WTC11 (cell line): ENCODE measurements around the gene RASAL2. TPM values are rescaled to one million over a fixed set of nuclear protein-coding genes. Genes with fewer than 3 reads are reported as not detected.
A peak's percentile ranks its signal among the peaks of the same experiment; 100 is the strongest.

Experiments
- ATAC-seq: fragments of 200-7000 bp; cut with Tn5 transposase; 2 replicates; pipeline ENCODE4 v1.10.0; 2021; ENCODE audit warnings: mild to moderate bottlenecking, moderate library complexity
- CTCF ChIA-PET: fragments of 300-600 bp; sonication (Branson Sonifier 250); formaldehyde crosslinking; loops from one replicate; lab custom pipeline; 2021; ENCODE audit warnings: antibody characterized with exemption; lab: Charles Lee
- POLR2A ChIA-PET: fragments of 350-600 bp; sonication (Branson Sonifier 250); formaldehyde crosslinking; loops from one replicate; lab custom pipeline; 2021; ENCODE audit warnings: antibody characterized with exemption; lab: Charles Lee
- DNase-seq: peaks from one replicate; pipeline ENCODE4 v3.0.0; 2021; ENCODE audit warnings: low spot score
- H3K27ac Mint-ChIP-seq: 2 replicates; pipeline ENCODE4 v1.8.0; 2021; ENCODE audit warnings: mixed read lengths
- H3K27me3 Mint-ChIP-seq: 2 replicates; pipeline ENCODE4 v1.8.0; 2021; ENCODE audit warnings: low read depth, mild to moderate bottlenecking, moderate library complexity, mixed read lengths
- H3K36me3 Mint-ChIP-seq: 2 replicates; pipeline ENCODE4 v1.8.0; 2021; ENCODE audit warnings: mixed read lengths
- H3K4me1 Mint-ChIP-seq: 2 replicates; pipeline ENCODE4 v1.8.0; 2022; ENCODE audit warnings: mixed read lengths
- H3K4me3 Mint-ChIP-seq: 2 replicates; pipeline ENCODE4 v1.8.0; 2021; ENCODE audit warnings: mild to moderate bottlenecking, moderate library complexity, mixed read lengths
- H3K9me3 Mint-ChIP-seq: 2 replicates; pipeline ENCODE4 v1.8.0; 2021; ENCODE audit warnings: mixed read lengths
- ATF3 ChIP-seq: sonication (generic); formaldehyde crosslinking; conservative IDR thresholded peaks from 2 replicates; pipeline ENCODE4 v1.8.1; 2022; ENCODE audit warnings: mild to moderate bottlenecking, missing genetic modification reagents
- ATF6 ChIP-seq: sonication (generic); formaldehyde crosslinking; IDR thresholded peaks from 2 replicates; pipeline ENCODE4 v1.8.1; 2023; ENCODE audit warnings: mild to moderate bottlenecking, missing genetic modification reagents
- CDX4 ChIP-seq: fragments of 250-450 bp; sonication (Bioruptor Pico); IDR thresholded peaks from 2 replicates; pipeline ENCODE4 v1.9.0; 2021; ENCODE audit warnings: moderate library complexity, mild to moderate bottlenecking, inconsistent platforms, borderline replicate concordance
- CREB1 ChIP-seq: sonication (generic); formaldehyde crosslinking; IDR thresholded peaks from 2 replicates; pipeline ENCODE4 v1.8.0; 2023; ENCODE audit warnings: mild to moderate bottlenecking, missing genetic modification reagents
- EMX1 ChIP-seq: fragments of 250-450 bp; sonication (Bioruptor Pico); IDR thresholded peaks from 2 replicates; pipeline ENCODE4 v1.8.0; 2021; ENCODE audit warnings: mild to moderate bottlenecking
- ETV6 ChIP-seq: sonication (generic); formaldehyde crosslinking; IDR thresholded peaks from 2 replicates; pipeline ENCODE4 v1.8.1; 2022; ENCODE audit warnings: mild to moderate bottlenecking, missing genetic modification reagents
- FOXP4 ChIP-seq: sonication (generic); formaldehyde crosslinking; IDR thresholded peaks from 2 replicates; pipeline ENCODE4 v1.8.0; 2022; ENCODE audit warnings: mild to moderate bottlenecking, missing genetic modification reagents
- HMGA2 ChIP-seq: fragments of 250-450 bp; sonication (Bioruptor Pico); IDR thresholded peaks from 2 replicates; pipeline ENCODE4 v1.4.0; 2021; ENCODE audit warnings: mild to moderate bottlenecking, moderate library complexity
- HMGXB4 ChIP-seq: sonication (generic); formaldehyde crosslinking; IDR thresholded peaks from 2 replicates; pipeline ENCODE4 v1.8.1; 2023; ENCODE audit warnings: mild to moderate bottlenecking, moderate library complexity, missing genetic modification reagents
- JUN ChIP-seq: sonication (generic); formaldehyde crosslinking; IDR thresholded peaks from 2 replicates; pipeline ENCODE4 v1.8.0; 2023; ENCODE audit warnings: mild to moderate bottlenecking, missing genetic modification reagents
- MLX ChIP-seq: sonication (generic); formaldehyde crosslinking; IDR thresholded peaks from 2 replicates; pipeline ENCODE4 v1.8.1; 2023; ENCODE audit warnings: mild to moderate bottlenecking, missing genetic modification reagents, moderate library complexity
- MXD4 ChIP-seq: fragments of 250-450 bp; sonication (Bioruptor Pico); IDR thresholded peaks from 2 replicates; pipeline ENCODE4 v1.8.0; 2021; ENCODE audit warnings: mild to moderate bottlenecking, moderate library complexity, borderline replicate concordance
- NFYB ChIP-seq: sonication (generic); formaldehyde crosslinking; conservative IDR thresholded peaks from 2 replicates; pipeline ENCODE4 v1.8.0; 2022; ENCODE audit warnings: low read depth, missing genetic modification reagents
- NR1H2 ChIP-seq: sonication (generic); formaldehyde crosslinking; IDR thresholded peaks from 2 replicates; pipeline ENCODE4 v1.9.0; 2021; ENCODE audit warnings: mild to moderate bottlenecking, moderate library complexity, missing genetic modification reagents
- NR2C2 ChIP-seq: sonication (generic); formaldehyde crosslinking; IDR thresholded peaks from 2 replicates; pipeline ENCODE4 v1.8.0; 2022; ENCODE audit warnings: mild to moderate bottlenecking, missing genetic modification reagents
- PRRX2 ChIP-seq: fragments of 250-450 bp; sonication (Bioruptor Pico); IDR thresholded peaks from 2 replicates; pipeline ENCODE4 v1.8.0; 2021; ENCODE audit warnings: mild to moderate bottlenecking
- RORB ChIP-seq: fragments of 250-450 bp; sonication (Bioruptor Pico); IDR thresholded peaks from 2 replicates; pipeline ENCODE4 v1.9.0; 2021; ENCODE audit warnings: mild to moderate bottlenecking
- SMAD3 ChIP-seq: sonication (generic); formaldehyde crosslinking; IDR thresholded peaks from 2 replicates; pipeline ENCODE4 v1.8.0; 2022; ENCODE audit warnings: missing genetic modification reagents, mild to moderate bottlenecking, borderline replicate concordance
- SMAD4 ChIP-seq: sonication (generic); formaldehyde crosslinking; IDR thresholded peaks from 2 replicates; pipeline ENCODE4 v1.8.0; 2022; ENCODE audit warnings: mild to moderate bottlenecking, missing genetic modification reagents
- ZNF121 ChIP-seq: sonication (generic); formaldehyde crosslinking; IDR thresholded peaks from 2 replicates; pipeline ENCODE4 v1.8.0; 2023; ENCODE audit warnings: missing genetic modification reagents
- ZNF281 ChIP-seq: sonication (generic); formaldehyde crosslinking; IDR thresholded peaks from 2 replicates; pipeline ENCODE4 v1.8.0; 2023; ENCODE audit warnings: mild to moderate bottlenecking, missing genetic modification reagents
- ZNF416 ChIP-seq: fragments of 250-450 bp; sonication (Bioruptor Pico); IDR thresholded peaks from 2 replicates; pipeline ENCODE4 v1.9.0; 2021; ENCODE audit warnings: mild to moderate bottlenecking, inconsistent platforms
- ZSCAN18 ChIP-seq: fragments of 250-450 bp; sonication (Bioruptor Pico); IDR thresholded peaks from 2 replicates; pipeline ENCODE4 v2.1.2; 2022; ENCODE audit warnings: mild to moderate bottlenecking, moderate library complexity
- total RNA-seq: library from RNA; stranded (reverse); gene quantifications from 3 replicates; pipeline ENCODE4 v1.2.3, GENCODE V29; 2021

RASAL2 gene
- total RNA-seq, 1 experiment from 2014 or later, result 29.5 TPM

- TF ChIP-seq HMGXB4 (CRISPR knock-in tag) (peak; percentile 98), ETV6 (no peak; the same call in 1 of the 2 replicates), ZNF121 (CRISPR knock-in tag) (no peak), SMAD4 (CRISPR knock-in tag) (no peak), ZSCAN18 (CRISPR knock-in tag) (no peak), ATF6 (CRISPR knock-in tag) (no peak), CDX4 (CRISPR knock-in tag) (no peak), SMAD3 (CRISPR knock-in tag) (no peak), CREB1 (CRISPR knock-in tag) (no peak), EMX1 (CRISPR knock-in tag) (no peak), NFYB (no peak), MXD4 (CRISPR knock-in tag) (no peak), NR2C2 (CRISPR knock-in tag) (no peak), PRRX2 (CRISPR knock-in tag) (no peak), ATF3 (CRISPR knock-in tag) (no peak)
These were observed at the start of gene RASAL2 (continued) for GRCh38 chr1:178093951-178094738.

- no peaks in the 10 kb centered on the region for H3K27me3 Mint-ChIP-seq
- no peak for DNase-seq
- H3K9me3 Mint-ChIP-seq, result peaks cover under 1% of the 10 kb centered on the region
- CTCF ChIA-PET, result interaction anchor here (2.1 to 2.7 kb wide), 2 partner anchors 9 to 15 kb away, joined by 8 to 18 read pairs; no protein-coding TSS in a partner anchor
- peaks cover 22% of the 10 kb centered on the region for H3K4me1 Mint-ChIP-seq
- no peaks in the 10 kb centered on the region for H3K36me3 Mint-ChIP-seq
- no peak overlapping the region for H3K4me3 Mint-ChIP-seq
- TF ChIP-seq ZNF416 (CRISPR knock-in tag) (no peak), SMAD3 (CRISPR knock-in tag) (no peak), HMGA2 (CRISPR knock-in tag) (no peak), ZNF281 (CRISPR knock-in tag) (no peak), RORB (CRISPR knock-in tag) (no peak), NR1H2 (CRISPR knock-in tag) (no peak), JUN (no peak), MLX (CRISPR knock-in tag) (no peak), FOXP4 (CRISPR knock-in tag) (no peak)
- ATAC-seq, result no peak
- POLR2A ChIA-PET, result interaction anchor here (0.8 to 1.2 kb wide), 2 partner anchors 9 to 12 kb away, joined by 3 to 6 read pairs; no protein-coding TSS in a partner anchor
- no peak overlapping the region for H3K27ac Mint-ChIP-seq
These were observed 47.2 kb upstream of the RASAL2 start for GRCh38 chr1:178046591-178047270.
